GM23338 (cell line): ENCODE measurements around the gene KAT6B.

Experiments
- CTCF ChIP-seq, 2 experiments: fragments of 200-600 bp in 1 of 2; sonication (generic) in 1 of 2; conservative IDR thresholded peaks; 2 replicates each; pipeline versions ENCODE4 v1.5.1 to v1.6.1; 2016 to 2017; ENCODE audit warnings: antibody characterized with exemption in 2 of 2, low read depth in 2 of 2, mild to moderate bottlenecking in 2 of 2, moderate library complexity in 1 of 2
- EZH2 ChIP-seq: fragments of 200-600 bp; sonication (generic); IDR thresholded peaks from one replicate; pipeline ENCODE4 v1.8.0; 2017; ENCODE audit warnings: antibody characterized with exemption, mild to moderate bottlenecking, low read depth; ENCODE audit not compliant: unreplicated experiment
- POLR2AphosphoS5 ChIP-seq: IDR thresholded peaks from 2 replicates; pipeline ENCODE4 v1.6.1; 2016; ENCODE audit warnings: antibody characterized with exemption, low read depth

DNA sequence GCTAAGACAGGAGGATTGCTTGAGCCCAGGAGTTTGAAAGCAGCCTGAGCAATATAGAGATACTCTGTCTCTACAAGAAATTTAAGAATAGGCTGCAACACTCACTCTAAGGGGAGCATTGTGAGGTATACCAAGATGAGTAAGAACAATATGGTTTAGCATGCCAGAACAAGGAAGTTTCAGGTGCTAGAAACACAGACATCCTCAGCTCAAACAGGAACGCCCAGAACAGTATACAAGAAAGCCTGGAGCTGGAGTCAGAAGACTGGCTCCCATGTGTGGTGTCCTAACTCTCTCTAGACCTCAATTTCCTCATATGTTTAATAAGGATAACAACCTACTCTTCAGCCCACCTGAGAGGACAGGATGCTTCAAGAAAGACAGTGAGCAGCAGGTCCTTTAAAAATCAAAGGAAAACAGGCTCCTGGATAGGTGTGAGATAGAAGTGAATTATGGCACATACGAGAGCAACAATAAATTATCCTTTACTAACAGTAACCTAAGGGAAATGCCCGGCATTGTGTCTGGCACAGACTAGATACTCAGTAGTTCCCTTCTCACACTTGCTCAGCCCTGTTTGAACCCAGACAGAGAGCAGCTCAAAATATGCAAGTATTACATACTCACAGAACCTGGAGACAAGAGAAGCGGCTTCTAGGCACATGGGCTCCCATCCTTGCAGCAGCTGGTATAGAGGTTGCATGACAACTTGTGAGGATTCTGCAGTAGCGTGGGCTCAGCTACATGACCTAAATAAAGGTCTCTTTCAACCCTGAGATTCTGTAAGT is 45.4 kb downstream of the KAT6B start:
- TF ChIP-seq EZH2: no peak
- no peak for TF ChIP-seq CTCF (conservative IDR thresholded peaks at IDR 0.05; ENCODE audit: low read depth in 2 of 2)
- no peak for TF ChIP-seq POLR2AphosphoS5
